ENCODE data around the gene RCAN1. TPM values are rescaled to one million over a fixed set of nuclear protein-coding genes. Genes with fewer than 3 reads are reported as not detected.

The RCAN1 gene
- total and polyA plus RNA-seq, 4 donors = 26.7 to 67.9 (median 46.7) TPM

GRCh38 chr21:34560609-34561008 is 54.3 kb downstream of the RCAN1 start:
- no peaks in the 10 kb centered on the region for H3K27me3 ChIP-seq (ENCODE audit: control insufficient read depth in 4 of 4, insufficient read depth in 4 of 4, low read length in 3 of 4)
- no peak overlapping the region for H3K9ac ChIP-seq (ENCODE audit: low read depth in 1 of 2, low read length in 2 of 2)
- DNase-seq (ENCODE audit: low spot score) = no peak
- H3K27ac ChIP-seq (ENCODE audit: low read depth in 1 of 2, low read length in 2 of 2) = no peak overlapping the region
- no peak overlapping the region for H3K4me3 ChIP-seq (ENCODE audit: low read depth in 1 of 3, low read length in 3 of 3)
- no peaks in the 10 kb centered on the region for H3K36me3 ChIP-seq (ENCODE audit: control insufficient read depth in 4 of 4, insufficient read depth in 3 of 4, low read depth in 1 of 4, low read length in 3 of 4)
- TF ChIP-seq HNF4G (IDR thresholded peaks at IDR 0.05) = no peak
- TF ChIP-seq FOXA1 (IDR thresholded peaks at IDR 0.05) = no peak
- TF ChIP-seq, protein P1, sequence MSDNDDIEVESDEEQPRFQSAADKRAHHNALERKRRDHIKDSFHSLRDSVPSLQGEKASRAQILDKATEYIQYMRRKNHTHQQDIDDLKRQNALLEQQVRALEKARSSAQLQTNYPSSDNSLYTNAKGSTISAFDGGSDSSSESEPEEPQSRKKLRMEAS (IDR thresholded peaks at IDR 0.05) = no peak
- no peak for TF ChIP-seq FOXA2 (IDR thresholded peaks at IDR 0.05)
- TF ChIP-seq CTCF (IDR thresholded peaks at IDR 0.05; ENCODE audit: low read depth, low read length, missing input control) = no peak
- no peak for TF ChIP-seq ZBTB33 (IDR thresholded peaks at IDR 0.05)
- no peak for TF ChIP-seq REST (IDR thresholded peaks at IDR 0.05)
- TF ChIP-seq NR2F2 (IDR thresholded peaks at IDR 0.05) = no peak
- TF ChIP-seq SP1 (IDR thresholded peaks at IDR 0.05) = no peak
- TF ChIP-seq RXRA (IDR thresholded peaks at IDR 0.05) = no peak
- TF ChIP-seq EGR1 (IDR thresholded peaks at IDR 0.05; ENCODE audit: low read depth in 2 of 2) = no peak
- TF ChIP-seq ATF3 (IDR thresholded peaks at IDR 0.05) = no peak
- TF ChIP-seq HNF4A (conservative IDR thresholded peaks at IDR 0.05) = no peak
- TF ChIP-seq JUND (IDR thresholded peaks at IDR 0.05) = no peak
- TF ChIP-seq TAF1 (conservative IDR thresholded peaks at IDR 0.05) = no peak
- TF ChIP-seq RAD21 (IDR thresholded peaks at IDR 0.05) = no peak
- TF ChIP-seq YY1 (IDR thresholded peaks at IDR 0.05) = no peak
- no peak for TF ChIP-seq GABPA (IDR thresholded peaks at IDR 0.05 in 1 of 2, conservative IDR thresholded peaks at IDR 0.05 in 1 of 2)
- no peaks in the 10 kb centered on the region for H3K4me1 ChIP-seq (ENCODE audit: control insufficient read depth in 4 of 4, insufficient read depth in 4 of 4, low read length in 3 of 4)
- H3K9me3 ChIP-seq (ENCODE audit: control insufficient read depth in 4 of 4, low read length in 3 of 4) = no peaks in the 10 kb centered on the region
- WGBS = 0% methylated on average over 1 of the region's 1 CpG

Data from liver (tissue), 9 donors.